ENCODE results near the gene PDSS1. TPM values are rescaled to one million over a fixed set of nuclear protein-coding genes. Genes with fewer than 3 reads are reported as not detected.
A peak's percentile ranks its signal among the peaks of the same experiment; 100 is the strongest.

Gene PDSS1
- total RNA-seq, 1 experiment from 2014 or later: 18.4 TPM

GRCh38 chr10:26725837-26726727 is 28.6 kb downstream of the PDSS1 start:
- peak overlapping the region in 1 of 3 experiments; percentile 17; a peak in 1 of 7 replicates for H3K27ac Mint-ChIP-seq
- Histone ChIP-seq H2BK5ac (ENCODE audit: insufficient read length, low read length) (no peak overlapping the region), H3K27me3 (ENCODE audit: insufficient read depth, low read length) (no peaks in the 10 kb centered on the region), H2BK120ac (ENCODE audit: low read depth, low read length, poor library complexity, severe bottlenecking) (no peak overlapping the region), H4K5ac (ENCODE audit: insufficient read length, low read depth, low read length) (no peak overlapping the region), H3K9ac (ENCODE audit: extremely low read depth, insufficient read length, low read length) (no peak overlapping the region), H4K8ac (replicated peaks; ENCODE audit: insufficient read length, low read depth, low read length) (no peak overlapping the region), H3K56ac (ENCODE audit: insufficient read length, low read depth, low read length) (no peak overlapping the region), H2BK20ac (ENCODE audit: low read depth, low read length, poor library complexity, severe bottlenecking) (no peak overlapping the region), H2BK12ac (ENCODE audit: insufficient read length, low read depth, low read length) (no peak overlapping the region), H3K4me2 (ENCODE audit: insufficient read depth, insufficient read length, low read length) (no peak overlapping the region), H3K79me2 (ENCODE audit: insufficient read depth, low read length) (no peaks in the 10 kb centered on the region), H3K4ac (ENCODE audit: low read depth, low read length) (no peak overlapping the region), H3K14ac (ENCODE audit: insufficient read depth, low read length) (no peak overlapping the region), H3K79me1 (ENCODE audit: insufficient read depth, low read depth, low read length, poor library complexity, severe bottlenecking) (no peaks in the 10 kb centered on the region), H3K23ac (ENCODE audit: insufficient read length, low read depth, low read length) (no peak overlapping the region), H2BK15ac (ENCODE audit: low read depth, low read length) (no peak overlapping the region), H3K9me3 (ENCODE audit: control insufficient read depth, low read depth, low read length) (no peaks in the 10 kb centered on the region), H3K23me2 (ENCODE audit: insufficient read length, low read depth, low read length, poor library complexity, severe bottlenecking) (no peaks in the 10 kb centered on the region), H3K18ac (ENCODE audit: insufficient read length, low read depth, low read length) (no peak overlapping the region), H2AFZ (ENCODE audit: low read length) (no peak overlapping the region), H3K27ac (ENCODE audit: insufficient read length, low read depth, low read length) (no peak overlapping the region), H4K20me1 (ENCODE audit: control insufficient read depth, insufficient read depth, insufficient read length) (no peaks in the 10 kb centered on the region), H2AK5ac (ENCODE audit: insufficient read length, low read length) (no peak overlapping the region), H3T11ph (ENCODE audit: low read length) (no peak overlapping the region), H3K4me1 (ENCODE audit: insufficient read depth, low read length) (no peaks in the 10 kb centered on the region), H4K91ac (ENCODE audit: insufficient read length, low read depth, low read length) (no peak overlapping the region)
- peaks cover 18 to 77% (median 46%) of the 10 kb centered on the region in 3 experiments; a peak in 6 of 7 replicates for H3K36me3 Mint-ChIP-seq (ENCODE audit: insufficient read depth in 1 of 3, low read depth in 3 of 3)
- H3K4me1 Mint-ChIP-seq: no peaks in the 10 kb centered on the region
- peak; percentile 86 for TF ChIP-seq CTCF (conservative IDR thresholded peaks at IDR 0.05)
- WGBS (ENCODE audit: extremely low coverage, insufficient read length, low lambda C conversion rate): no CpG with 5 or more reads among the region's 8 CpGs
- H3K4me3 Mint-ChIP-seq: no peak overlapping the region
- DNase-seq: no peak
- no peaks in the 10 kb centered on the region for H3K27me3 Mint-ChIP-seq (ENCODE audit: low read depth)
- no peaks in the 10 kb centered on the region for H3K9me3 Mint-ChIP-seq
